ENCODE results near the gene ITGB5. TPM values are rescaled to one million over a fixed set of nuclear protein-coding genes. Genes with fewer than 3 reads are reported as not detected.

Gene ITGB5
- total and polyA plus RNA-seq, 2 experiments from 2014 or later, result 33.9 to 383 TPM

GRCh38 chr3:124859025-124859424 is 28.1 kb downstream of the ITGB5 start:
- TF ChIP-seq EZH2 (IDR thresholded peaks at IDR 0.05; ENCODE audit: insufficient read depth, poor library complexity, severe bottlenecking) (no peak), EZH2phosphoT487 (IDR thresholded peaks at IDR 0.05; ENCODE audit: insufficient read depth, low read depth) (no peak)
- Histone ChIP-seq H3K4me2 (ENCODE audit: unreplicated experiment) (peak overlapping the region; percentile 26), H4K20me1 (ENCODE audit: insufficient read depth) (no peaks in the 10 kb centered on the region), H3K36me3 (ENCODE audit: low read depth) (peaks cover 18% of the 10 kb centered on the region), H3K4me1 (ENCODE audit: insufficient read depth) (peaks cover 58% of the 10 kb centered on the region), H3K9ac (peak overlapping the region; percentile 59), H3K79me2 (ENCODE audit: insufficient read depth) (peaks cover 70% of the 10 kb centered on the region), H3K9me3 (ENCODE audit: low read depth) (no peaks in the 10 kb centered on the region), H3F3A (ENCODE audit: insufficient read depth) (peaks cover 76% of the 10 kb centered on the region), H3K4me3 (no peak overlapping the region), H3K27me3 (replicated peaks; ENCODE audit: insufficient read depth) (no peaks in the 10 kb centered on the region), H3K27ac (peak overlapping the region; percentile 90), H3K9me2 (ENCODE audit: insufficient read depth) (no peaks in the 10 kb centered on the region), H2AFZ (no peak overlapping the region)
- DNase-seq, result peak; percentile 94
- WGBS, 2 experiments (ENCODE audit: low coverage in 1 of 2, low lambda C conversion rate in 2 of 2, missing lambda C conversion rate in 2 of 2), result 17 to 20% methylated on average over 7 of the region's 7 CpGs
- in situ Hi-C loops (cut with MboI), result no loop called here

- Histone ChIP-seq H3K36me3 (ENCODE audit: low read depth) (peaks cover 20% of the 10 kb centered on the region), H3F3A (ENCODE audit: insufficient read depth) (peaks cover 84% of the 10 kb centered on the region), H3K27me3 (replicated peaks; ENCODE audit: insufficient read depth) (no peaks in the 10 kb centered on the region), H3K79me2 (ENCODE audit: insufficient read depth) (peaks cover 70% of the 10 kb centered on the region), H3K27ac (peak overlapping the region; percentile 90), H3K4me1 (ENCODE audit: insufficient read depth) (peaks cover 65% of the 10 kb centered on the region), H3K9ac (peak overlapping the region; percentile 59), H3K4me2 (ENCODE audit: unreplicated experiment) (peak overlapping the region; percentile 26), H3K4me3 (no peak overlapping the region; the same call in 1 of the 2 replicates), H4K20me1 (ENCODE audit: insufficient read depth) (no peaks in the 10 kb centered on the region), H3K9me3 (ENCODE audit: low read depth) (no peaks in the 10 kb centered on the region), H2AFZ (no peak overlapping the region), H3K9me2 (ENCODE audit: insufficient read depth) (no peaks in the 10 kb centered on the region)
- peak; percentile 82 for DNase-seq
- TF ChIP-seq EZH2 (IDR thresholded peaks at IDR 0.05; ENCODE audit: insufficient read depth, poor library complexity, severe bottlenecking) (no peak), EZH2phosphoT487 (IDR thresholded peaks at IDR 0.05; ENCODE audit: insufficient read depth, low read depth) (no peak)
- WGBS, 2 experiments (ENCODE audit: low coverage in 1 of 2, low lambda C conversion rate in 2 of 2, missing lambda C conversion rate in 2 of 2), result 0 to 7% methylated on average over 1 of the region's 1 CpG
- in situ Hi-C loops (cut with MboI), result no loop called here
Measured at GRCh38 chr3:124858275-124858674, 28.9 kb downstream of the ITGB5 start.

- Histone ChIP-seq H3K9me2 (ENCODE audit: insufficient read depth) (no peaks in the 10 kb centered on the region), H3K79me2 (ENCODE audit: insufficient read depth) (peaks cover 69% of the 10 kb centered on the region), H3K4me1 (ENCODE audit: insufficient read depth) (peaks cover 69% of the 10 kb centered on the region), H3K9me3 (ENCODE audit: low read depth) (no peaks in the 10 kb centered on the region), H2AFZ (no peak overlapping the region), H4K20me1 (ENCODE audit: insufficient read depth) (no peaks in the 10 kb centered on the region), H3K9ac (no peak overlapping the region), H3K4me2 (ENCODE audit: unreplicated experiment) (no peak overlapping the region), H3F3A (ENCODE audit: insufficient read depth) (peaks cover 76% of the 10 kb centered on the region), H3K36me3 (ENCODE audit: low read depth) (peaks cover 20% of the 10 kb centered on the region), H3K27me3 (replicated peaks; ENCODE audit: insufficient read depth) (no peaks in the 10 kb centered on the region), H3K4me3 (no peak overlapping the region), H3K27ac (peak overlapping the region; percentile 90)
- TF ChIP-seq EZH2 (IDR thresholded peaks at IDR 0.05; ENCODE audit: insufficient read depth, poor library complexity, severe bottlenecking) (no peak), EZH2phosphoT487 (IDR thresholded peaks at IDR 0.05; ENCODE audit: insufficient read depth, low read depth) (no peak)
- WGBS, 2 experiments (ENCODE audit: low coverage in 1 of 2, low lambda C conversion rate in 2 of 2, missing lambda C conversion rate in 2 of 2), result 97 to 98% methylated on average over 2 of the region's 2 CpGs
- peak; percentile 45 for DNase-seq
- in situ Hi-C loops (cut with MboI), result no loop called here
Measured at GRCh38 chr3:124856677-124857076, 30.5 kb downstream of the ITGB5 start.

GRCh38 chr3:124854009-124854408 is 33.2 kb downstream of the ITGB5 start:
- Histone ChIP-seq H3K4me3 (no peak overlapping the region), H3K9me3 (ENCODE audit: low read depth) (no peaks in the 10 kb centered on the region), H2AFZ (no peak overlapping the region), H3K9me2 (ENCODE audit: insufficient read depth) (no peaks in the 10 kb centered on the region), H4K20me1 (ENCODE audit: insufficient read depth) (no peaks in the 10 kb centered on the region), H3K36me3 (ENCODE audit: low read depth) (peaks cover 20% of the 10 kb centered on the region), H3K27ac (no peak overlapping the region), H3K4me2 (ENCODE audit: unreplicated experiment) (no peak overlapping the region), H3K9ac (no peak overlapping the region), H3K27me3 (replicated peaks; ENCODE audit: insufficient read depth) (no peaks in the 10 kb centered on the region), H3K79me2 (ENCODE audit: insufficient read depth) (peaks cover 81% of the 10 kb centered on the region), H3F3A (ENCODE audit: insufficient read depth) (peaks cover 69% of the 10 kb centered on the region), H3K4me1 (ENCODE audit: insufficient read depth) (peaks cover 72% of the 10 kb centered on the region)
- peak; percentile 60 for DNase-seq
- WGBS, 2 experiments (ENCODE audit: low coverage in 1 of 2, low lambda C conversion rate in 2 of 2, missing lambda C conversion rate in 2 of 2), result 0% methylated on average over 1 of the region's 1 CpG
- in situ Hi-C loops (cut with MboI), result no loop called here
- no peak for TF ChIP-seq EZH2 (IDR thresholded peaks at IDR 0.05; ENCODE audit: insufficient read depth, poor library complexity, severe bottlenecking)
- TF ChIP-seq EZH2phosphoT487 (IDR thresholded peaks at IDR 0.05; ENCODE audit: insufficient read depth, low read depth), result no peak

GRCh38 chr3:124853446-124853845 is 33.7 kb downstream of the ITGB5 start:
- Histone ChIP-seq H3K9ac (no peak overlapping the region), H3K27me3 (replicated peaks; ENCODE audit: insufficient read depth) (no peaks in the 10 kb centered on the region), H3K4me3 (no peak overlapping the region), H3K4me2 (ENCODE audit: unreplicated experiment) (no peak overlapping the region), H3K27ac (no peak overlapping the region), H3K9me2 (ENCODE audit: insufficient read depth) (no peaks in the 10 kb centered on the region), H3F3A (ENCODE audit: insufficient read depth) (peaks cover 65% of the 10 kb centered on the region), H3K36me3 (ENCODE audit: low read depth) (peaks cover 20% of the 10 kb centered on the region), H3K4me1 (ENCODE audit: insufficient read depth) (peaks cover 67% of the 10 kb centered on the region), H3K9me3 (ENCODE audit: low read depth) (no peaks in the 10 kb centered on the region), H2AFZ (no peak overlapping the region), H3K79me2 (ENCODE audit: insufficient read depth) (peaks cover 86% of the 10 kb centered on the region), H4K20me1 (ENCODE audit: insufficient read depth) (no peaks in the 10 kb centered on the region)
- no peak for DNase-seq
- 95 to 97% methylated on average over 3 of the region's 3 CpGs for WGBS, 2 experiments (ENCODE audit: low coverage in 1 of 2, low lambda C conversion rate in 2 of 2, missing lambda C conversion rate in 2 of 2)
- TF ChIP-seq EZH2 (IDR thresholded peaks at IDR 0.05; ENCODE audit: insufficient read depth, poor library complexity, severe bottlenecking), result no peak
- no peak for TF ChIP-seq EZH2phosphoT487 (IDR thresholded peaks at IDR 0.05; ENCODE audit: insufficient read depth, low read depth)
- in situ Hi-C loops (cut with MboI), result no loop called here
